ENCODE measurements around the gene GABRD. TPM values are rescaled to one million over a fixed set of nuclear protein-coding genes. Genes with fewer than 3 reads are reported as not detected.

The GABRD gene
- total RNA-seq, 1 donor from 2014 or later, result not detected

DNA sequence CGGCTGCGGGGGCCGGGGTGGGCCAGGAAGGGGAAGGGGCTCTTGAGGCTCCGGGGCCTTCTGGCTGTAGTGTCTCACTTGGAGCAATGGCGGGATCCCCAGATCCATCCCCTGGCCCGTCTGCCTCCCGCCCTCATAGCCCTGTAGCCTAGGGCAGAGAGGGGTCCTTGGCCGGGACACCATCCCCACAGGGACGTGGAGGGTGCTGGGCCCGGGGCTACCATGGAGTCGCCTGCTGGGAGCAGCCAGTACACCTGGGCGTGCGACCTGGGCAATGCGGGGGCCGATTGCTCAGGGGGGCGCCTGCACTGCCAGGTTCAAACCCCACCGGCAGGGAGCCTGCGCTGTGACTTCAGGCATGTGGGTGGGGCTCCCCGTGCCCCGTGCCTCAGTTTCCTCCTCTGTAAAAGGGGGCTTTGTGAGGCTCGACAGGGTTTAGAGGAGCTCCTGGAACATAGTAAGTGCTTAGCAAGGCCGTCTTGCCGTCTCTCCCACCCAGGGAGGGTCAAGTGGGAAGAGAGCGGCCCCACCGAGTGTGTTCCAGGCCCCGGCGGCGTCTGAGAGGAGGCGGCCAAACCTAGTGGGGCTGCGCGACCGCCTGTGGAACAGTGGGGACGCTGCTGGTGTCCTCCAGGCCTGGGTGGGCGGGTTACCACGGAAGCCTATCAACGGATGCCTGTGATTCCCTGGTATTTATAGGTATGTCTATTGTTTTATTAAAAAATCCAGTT, 51.8 kb downstream of the GABRD start:
- no peak for FAIRE-seq
- DNase-seq (ENCODE audit: low read depth), result no peak
- peaks cover 3% of the 10 kb centered on the region for H3K27me3 ChIP-seq (ENCODE audit: insufficient read depth, low read length)
- no peak overlapping the region for H3K4me3 ChIP-seq (ENCODE audit: insufficient read depth, low read depth, low read length)
- H3K27ac ChIP-seq (ENCODE audit: low read depth, low read length), result no peak overlapping the region
- H3K36me3 Mint-ChIP-seq (ENCODE audit: low read depth, unreplicated experiment), result peaks cover 17% of the 10 kb centered on the region
- no peak overlapping the region for H3K4me2 ChIP-seq (ENCODE audit: low read length)
- H3K27ac Mint-ChIP-seq (ENCODE audit: unreplicated experiment), result no peak overlapping the region
- no peaks in the 10 kb centered on the region for H3K36me3 ChIP-seq (ENCODE audit: insufficient read depth, low read length)
- no peak overlapping the region for H3K4me3 Mint-ChIP-seq (ENCODE audit: unreplicated experiment)
- H4K20me1 ChIP-seq (ENCODE audit: insufficient read depth, low read length), result no peaks in the 10 kb centered on the region
- H3K4me1 ChIP-seq (ENCODE audit: insufficient read depth, low read length), result no peaks in the 10 kb centered on the region
- no peaks in the 10 kb centered on the region for H3K27me3 Mint-ChIP-seq (ENCODE audit: low read depth, unreplicated experiment)
- no peak overlapping the region for H3K9ac ChIP-seq (ENCODE audit: low read length)
- no peaks in the 10 kb centered on the region for H3K9me3 ChIP-seq (ENCODE audit: insufficient read depth, low read depth, low read length)
- no peak overlapping the region for H2AFZ ChIP-seq (ENCODE audit: low read depth, low read length)
- H3K79me2 ChIP-seq (ENCODE audit: insufficient read depth, low read length), result no peaks in the 10 kb centered on the region
- H3K4me1 Mint-ChIP-seq (ENCODE audit: low read depth, unreplicated experiment), result no peaks in the 10 kb centered on the region
- TF ChIP-seq, protein P1, sequence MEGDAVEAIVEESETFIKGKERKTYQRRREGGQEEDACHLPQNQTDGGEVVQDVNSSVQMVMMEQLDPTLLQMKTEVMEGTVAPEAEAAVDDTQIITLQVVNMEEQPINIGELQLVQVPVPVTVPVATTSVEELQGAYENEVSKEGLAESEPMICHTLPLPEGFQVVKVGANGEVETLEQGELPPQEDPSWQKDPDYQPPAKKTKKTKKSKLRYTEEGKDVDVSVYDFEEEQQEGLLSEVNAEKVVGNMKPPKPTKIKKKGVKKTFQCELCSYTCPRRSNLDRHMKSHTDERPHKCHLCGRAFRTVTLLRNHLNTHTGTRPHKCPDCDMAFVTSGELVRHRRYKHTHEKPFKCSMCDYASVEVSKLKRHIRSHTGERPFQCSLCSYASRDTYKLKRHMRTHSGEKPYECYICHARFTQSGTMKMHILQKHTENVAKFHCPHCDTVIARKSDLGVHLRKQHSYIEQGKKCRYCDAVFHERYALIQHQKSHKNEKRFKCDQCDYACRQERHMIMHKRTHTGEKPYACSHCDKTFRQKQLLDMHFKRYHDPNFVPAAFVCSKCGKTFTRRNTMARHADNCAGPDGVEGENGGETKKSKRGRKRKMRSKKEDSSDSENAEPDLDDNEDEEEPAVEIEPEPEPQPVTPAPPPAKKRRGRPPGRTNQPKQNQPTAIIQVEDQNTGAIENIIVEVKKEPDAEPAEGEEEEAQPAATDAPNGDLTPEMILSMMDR (IDR thresholded peaks at IDR 0.05; ENCODE audit: insufficient read depth, low read depth, low read length), result no peak
- TF ChIP-seq EZH2 (IDR thresholded peaks at IDR 0.05; ENCODE audit: insufficient read depth, low read length), result no peak
- H3K9me3 Mint-ChIP-seq (ENCODE audit: unreplicated experiment), result peaks cover 3% of the 10 kb centered on the region

DNA sequence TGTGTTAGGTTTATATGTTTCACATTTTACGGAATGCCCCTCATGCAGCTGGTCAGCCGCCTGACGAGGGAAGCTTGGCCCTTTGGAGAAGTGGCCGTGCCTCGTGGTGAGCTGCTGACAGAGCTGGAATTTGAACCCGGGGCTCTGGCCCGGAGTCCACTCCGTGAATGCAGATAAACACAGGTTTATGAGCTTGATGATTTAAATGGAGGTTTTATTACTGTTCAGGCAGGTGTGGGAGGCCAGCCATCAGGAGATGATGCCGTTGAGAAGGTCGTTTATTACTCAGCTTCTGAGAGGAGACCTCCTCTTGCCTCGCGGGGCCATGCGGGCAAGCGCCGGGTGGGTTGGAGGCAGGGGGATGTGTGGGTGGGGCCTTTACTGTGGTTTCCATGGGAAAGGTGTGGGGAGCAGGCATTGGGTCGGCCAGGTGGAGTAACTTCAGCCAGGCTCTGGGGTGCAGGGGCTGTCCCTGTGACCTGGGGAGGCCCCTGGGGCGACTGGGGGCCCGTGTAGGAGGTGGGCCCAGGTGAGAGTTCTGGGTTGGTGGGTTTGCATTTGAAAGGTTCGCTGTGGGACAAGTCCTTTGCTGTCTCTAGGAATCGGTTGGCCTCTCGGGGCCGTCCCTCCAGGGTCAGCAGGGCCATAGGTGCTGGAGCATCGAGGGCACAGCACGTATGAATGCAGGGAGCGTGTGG, 53.1 kb downstream of the GABRD start:
- H3K4me3 Mint-ChIP-seq (ENCODE audit: unreplicated experiment), result no peak overlapping the region
- H3K4me2 ChIP-seq (ENCODE audit: low read length), result no peak overlapping the region
- no peak overlapping the region for H2AFZ ChIP-seq (ENCODE audit: low read depth, low read length)
- DNase-seq (ENCODE audit: low read depth) (no peak), FAIRE-seq (no peak)
- H3K27me3 ChIP-seq (ENCODE audit: insufficient read depth, low read length), result peaks cover 3% of the 10 kb centered on the region
- no peak overlapping the region for H3K27ac ChIP-seq (ENCODE audit: low read depth, low read length)
- H3K4me3 ChIP-seq (ENCODE audit: insufficient read depth, low read depth, low read length), result no peak overlapping the region
- H3K36me3 ChIP-seq (ENCODE audit: insufficient read depth, low read length), result no peaks in the 10 kb centered on the region
- no peak overlapping the region for H3K27ac Mint-ChIP-seq (ENCODE audit: unreplicated experiment)
- H3K79me2 ChIP-seq (ENCODE audit: insufficient read depth, low read length), result no peaks in the 10 kb centered on the region
- H3K4me1 ChIP-seq (ENCODE audit: insufficient read depth, low read length), result no peaks in the 10 kb centered on the region
- peaks cover 19% of the 10 kb centered on the region for H3K36me3 Mint-ChIP-seq (ENCODE audit: low read depth, unreplicated experiment)
- peaks cover 3% of the 10 kb centered on the region for H3K9me3 Mint-ChIP-seq (ENCODE audit: unreplicated experiment)
- H3K9ac ChIP-seq (ENCODE audit: low read length), result no peak overlapping the region
- H4K20me1 ChIP-seq (ENCODE audit: insufficient read depth, low read length), result no peaks in the 10 kb centered on the region
- H3K4me1 Mint-ChIP-seq (ENCODE audit: low read depth, unreplicated experiment), result no peaks in the 10 kb centered on the region
- peaks cover under 1% of the 10 kb centered on the region for H3K9me3 ChIP-seq (ENCODE audit: insufficient read depth, low read depth, low read length)
- no peaks in the 10 kb centered on the region for H3K27me3 Mint-ChIP-seq (ENCODE audit: low read depth, unreplicated experiment)
- TF ChIP-seq, protein P1 (IDR thresholded peaks at IDR 0.05; ENCODE audit: insufficient read depth, low read depth, low read length), result no peak
- TF ChIP-seq EZH2 (IDR thresholded peaks at IDR 0.05; ENCODE audit: insufficient read depth, low read length), result no peak

DNA sequence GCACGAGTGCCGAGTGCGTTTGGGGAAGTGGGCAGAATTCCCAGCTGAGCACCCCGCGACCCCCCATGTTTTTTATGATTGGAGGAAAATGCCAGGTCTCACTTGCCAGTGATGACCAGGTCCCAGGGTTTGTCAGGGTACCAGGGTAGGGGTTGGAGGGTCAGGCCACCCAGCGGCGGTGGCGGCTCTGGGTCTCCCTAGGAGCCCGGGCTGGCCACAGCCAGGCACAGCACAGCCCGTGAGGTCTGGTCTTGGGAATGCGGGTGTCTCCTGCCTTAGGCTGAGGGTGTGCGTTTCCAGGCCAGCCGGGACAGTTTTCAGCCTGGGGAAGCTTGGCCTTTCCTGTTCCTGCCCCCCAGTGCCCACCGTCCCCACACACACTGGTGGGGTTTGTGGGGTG, 53.7 kb downstream of the GABRD start:
- H3K4me3 ChIP-seq (ENCODE audit: insufficient read depth, low read depth, low read length), result no peak overlapping the region
- DNase-seq (ENCODE audit: low read depth), result no peak

More for the DNA sequence above, 53.7 kb downstream of the GABRD start:
- no peak for TF ChIP-seq EZH2 (IDR thresholded peaks at IDR 0.05; ENCODE audit: insufficient read depth, low read length)
- TF ChIP-seq, protein P1 (IDR thresholded peaks at IDR 0.05; ENCODE audit: insufficient read depth, low read depth, low read length), result no peak
- Mint-ChIP-seq H3K36me3 (ENCODE audit: low read depth, unreplicated experiment) (peaks cover 24% of the 10 kb centered on the region), H3K27me3 (ENCODE audit: low read depth, unreplicated experiment) (no peaks in the 10 kb centered on the region), H3K27ac (ENCODE audit: unreplicated experiment) (no peak overlapping the region), H3K9me3 (ENCODE audit: unreplicated experiment) (peaks cover 7% of the 10 kb centered on the region), H3K4me3 (ENCODE audit: unreplicated experiment) (no peak overlapping the region), H3K4me1 (ENCODE audit: low read depth, unreplicated experiment) (no peaks in the 10 kb centered on the region)
- no peaks in the 10 kb centered on the region for H4K20me1 ChIP-seq (ENCODE audit: insufficient read depth, low read length)
- H3K27ac ChIP-seq (ENCODE audit: low read depth, low read length), result no peak overlapping the region
- no peaks in the 10 kb centered on the region for H3K36me3 ChIP-seq (ENCODE audit: insufficient read depth, low read length)
- H3K4me2 ChIP-seq (ENCODE audit: low read length), result peak overlapping the region; percentile 94
- no peaks in the 10 kb centered on the region for H3K4me1 ChIP-seq (ENCODE audit: insufficient read depth, low read length)
- H3K9ac ChIP-seq (ENCODE audit: low read length), result no peak overlapping the region
- peaks cover 6% of the 10 kb centered on the region for H3K9me3 ChIP-seq (ENCODE audit: insufficient read depth, low read depth, low read length)
- H3K27me3 ChIP-seq (ENCODE audit: insufficient read depth, low read length), result peaks cover 3% of the 10 kb centered on the region
- no peaks in the 10 kb centered on the region for H3K79me2 ChIP-seq (ENCODE audit: insufficient read depth, low read length)
- FAIRE-seq, result no peak
- H2AFZ ChIP-seq (ENCODE audit: low read depth, low read length), result peak overlapping the region; percentile 89
